ENCODE measurements around the gene INF2.
"Not testable (repeated sequence)": the region's sequence is repeated elsewhere in the genome, so short reads cannot be mapped to it uniquely, and the experiment has no call there.

GRCh38 chr14:104672119-104672518, 17.3 kb upstream of the INF2 start:
- TF ChIP-seq, protein P1, sequence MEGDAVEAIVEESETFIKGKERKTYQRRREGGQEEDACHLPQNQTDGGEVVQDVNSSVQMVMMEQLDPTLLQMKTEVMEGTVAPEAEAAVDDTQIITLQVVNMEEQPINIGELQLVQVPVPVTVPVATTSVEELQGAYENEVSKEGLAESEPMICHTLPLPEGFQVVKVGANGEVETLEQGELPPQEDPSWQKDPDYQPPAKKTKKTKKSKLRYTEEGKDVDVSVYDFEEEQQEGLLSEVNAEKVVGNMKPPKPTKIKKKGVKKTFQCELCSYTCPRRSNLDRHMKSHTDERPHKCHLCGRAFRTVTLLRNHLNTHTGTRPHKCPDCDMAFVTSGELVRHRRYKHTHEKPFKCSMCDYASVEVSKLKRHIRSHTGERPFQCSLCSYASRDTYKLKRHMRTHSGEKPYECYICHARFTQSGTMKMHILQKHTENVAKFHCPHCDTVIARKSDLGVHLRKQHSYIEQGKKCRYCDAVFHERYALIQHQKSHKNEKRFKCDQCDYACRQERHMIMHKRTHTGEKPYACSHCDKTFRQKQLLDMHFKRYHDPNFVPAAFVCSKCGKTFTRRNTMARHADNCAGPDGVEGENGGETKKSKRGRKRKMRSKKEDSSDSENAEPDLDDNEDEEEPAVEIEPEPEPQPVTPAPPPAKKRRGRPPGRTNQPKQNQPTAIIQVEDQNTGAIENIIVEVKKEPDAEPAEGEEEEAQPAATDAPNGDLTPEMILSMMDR (IDR thresholded peaks at IDR 0.05), result not testable (repeated sequence)
- TF ChIP-seq EZH2 (IDR thresholded peaks at IDR 0.05), result not testable (repeated sequence)

Measured in neural progenitor cell (in vitro differentiated cells).